ENCODE data around the gene CYP20A1.

DNA sequence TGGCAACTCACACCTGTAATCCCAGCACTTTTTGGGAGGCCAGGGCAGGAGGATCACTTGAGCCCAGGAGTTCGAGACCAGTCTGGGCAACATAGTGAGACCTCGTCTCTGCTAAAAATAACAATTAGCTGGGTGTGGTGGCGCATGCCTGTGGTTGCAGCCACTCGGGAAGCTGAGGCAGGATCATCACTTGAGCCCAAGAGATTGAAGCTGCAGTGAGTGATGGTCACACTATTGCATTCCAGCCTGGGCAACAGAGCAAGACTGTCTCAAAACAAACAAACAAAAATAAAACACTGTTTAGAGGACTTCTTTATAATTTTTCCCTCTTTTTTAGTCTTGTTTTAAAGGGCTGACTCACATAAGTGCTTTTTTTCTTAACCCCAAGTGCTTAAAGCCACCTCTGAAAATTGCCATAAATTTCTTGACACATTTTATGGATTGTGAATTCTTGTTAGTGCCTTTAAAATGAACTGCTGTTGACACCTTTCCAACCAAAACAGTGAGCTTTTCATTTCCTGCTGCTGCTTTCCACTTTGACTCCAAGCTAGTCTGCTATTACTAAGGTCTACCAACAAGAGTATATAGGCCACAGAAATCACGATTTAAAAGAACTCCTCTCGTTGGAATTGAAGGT, 41.7 kb downstream of the CYP20A1 start:
- TF ChIP-seq CTCF (IDR thresholded peaks at IDR 0.05) (no peak), REST (IDR thresholded peaks at IDR 0.05; ENCODE audit: insufficient read depth in 1 of 2, low read depth in 2 of 2, low read length in 1 of 2) (no peak), SIN3A (IDR thresholded peaks at IDR 0.05; ENCODE audit: borderline replicate concordance, insufficient read depth, low read depth, low read length) (no peak), TCF7L2 (IDR thresholded peaks at IDR 0.05; ENCODE audit: low read depth, low read length) (0 out of 2 replicates have a peak, but pooled peaks have one; percentile 59)
